Trophoblast cell (in vitro differentiated cells and primary cell): ENCODE measurements around the gene CFL1.

ENCODE experiments used
- DNase-seq, 2 donors: peaks; one replicate each; pipeline ENCODE4 v3.0.0-alpha.2; 2016
- H2AFZ ChIP-seq: 2 replicates; pipeline ENCODE4 v1.6.1; 2013; ENCODE audit warnings: low read length, moderate library complexity, mild to moderate bottlenecking; ENCODE audit not compliant: insufficient read depth, poor library complexity
- H2AK5ac ChIP-seq: 2 replicates; pipeline ENCODE4 v1.6.1; 2013; ENCODE audit warnings: mild to moderate bottlenecking, low read length
- H2BK120ac ChIP-seq: 2 replicates; pipeline ENCODE4 v1.6.1; 2013; ENCODE audit warnings: low read length, mild to moderate bottlenecking, moderate library complexity; ENCODE audit not compliant: insufficient read depth, poor library complexity
- H2BK12ac ChIP-seq: 2 replicates; pipeline ENCODE4 v1.6.1; 2013; ENCODE audit warnings: mild to moderate bottlenecking, low read length, moderate library complexity
- H2BK5ac ChIP-seq: 2 replicates; pipeline ENCODE4 v1.6.1; 2013; ENCODE audit warnings: low read length, low read depth, moderate library complexity, mild to moderate bottlenecking; ENCODE audit not compliant: poor library complexity
- H3K14ac ChIP-seq: 2 replicates; pipeline ENCODE4 v1.6.1; 2013; ENCODE audit warnings: mild to moderate bottlenecking, low read length
- H3K18ac ChIP-seq: 2 replicates; pipeline ENCODE4 v1.6.1; 2013; ENCODE audit warnings: mild to moderate bottlenecking, low read length
- H3K23ac ChIP-seq: 2 replicates; pipeline ENCODE4 v1.6.1; 2013; ENCODE audit warnings: low read length
- H3K27ac ChIP-seq: 2 replicates; pipeline ENCODE4 v1.5.1; 2013; ENCODE audit warnings: low read depth, mild to moderate bottlenecking, inconsistent platforms, low read length, moderate library complexity
- H3K27me3 ChIP-seq: 2 replicates; pipeline ENCODE4 v1.6.1; 2013; ENCODE audit warnings: inconsistent platforms, mild to moderate bottlenecking, low read length, moderate library complexity; ENCODE audit not compliant: insufficient read depth
- H3K36me3 ChIP-seq, 2 experiments: 1 replicate in 1 of 2; 2 replicates in 1 of 2; pipeline ENCODE4 v1.6.1; 2013; ENCODE audit warnings: low read length in 2 of 2, mild to moderate bottlenecking in 2 of 2, moderate library complexity in 1 of 2; ENCODE audit not compliant: insufficient read depth in 2 of 2, control insufficient read depth in 1 of 2
- H3K4ac ChIP-seq: 2 replicates; pipeline ENCODE4 v1.6.1; 2013; ENCODE audit warnings: low read depth, mild to moderate bottlenecking, low read length, moderate library complexity
- H3K4me1 ChIP-seq, 2 experiments: 1 replicate in 1 of 2; 2 replicates in 1 of 2; pipeline ENCODE4 v1.6.1; 2013; ENCODE audit warnings: low read length in 2 of 2, mild to moderate bottlenecking in 2 of 2, moderate library complexity in 1 of 2; ENCODE audit not compliant: insufficient read depth in 2 of 2, control insufficient read depth in 1 of 2
- H3K4me2 ChIP-seq: 2 replicates; pipeline ENCODE4 v1.6.1; 2013; ENCODE audit warnings: inconsistent platforms, mild to moderate bottlenecking, low read length, moderate library complexity
- H3K4me3 ChIP-seq: 2 replicates; pipeline ENCODE4 v1.5.1; 2013; ENCODE audit warnings: mild to moderate bottlenecking, low read depth, low read length, inconsistent platforms
- H3K79me1 ChIP-seq: one replicate; pipeline ENCODE4 v1.6.1; 2013; ENCODE audit warnings: low read length
- H3K79me2 ChIP-seq: 2 replicates; pipeline ENCODE4 v1.6.1; 2013; ENCODE audit warnings: low read length, mild to moderate bottlenecking; ENCODE audit not compliant: control insufficient read depth, insufficient read depth, poor library complexity
- H3K9ac ChIP-seq: 2 replicates; pipeline ENCODE4 v1.6.1; 2013; ENCODE audit warnings: mild to moderate bottlenecking, low read length
- H3K9me3 ChIP-seq: 2 replicates; pipeline ENCODE4 v1.6.1; 2013; ENCODE audit warnings: low read depth, mild to moderate bottlenecking, control low read depth, inconsistent platforms, low read length; ENCODE audit not compliant: insufficient read depth
- H4K12ac ChIP-seq: 2 replicates; pipeline ENCODE4 v1.6.1; 2013; ENCODE audit warnings: low read depth, mild to moderate bottlenecking, low read length, moderate library complexity
- H4K8ac ChIP-seq: 2 replicates; pipeline ENCODE4 v1.6.1; 2013; ENCODE audit warnings: low read depth, mild to moderate bottlenecking, low read length, moderate library complexity
- H4K91ac ChIP-seq: one replicate; pipeline ENCODE4 v1.6.1; 2013; ENCODE audit warnings: low read depth, mild to moderate bottlenecking, low read length, moderate library complexity
- WGBS: extraction: QIAGEN DNeasy Blood & Tissue Kit; methylation state at CpG from one replicate; pipeline ENCODE4 v1.1.7; 2013; ENCODE audit warnings: missing lambda C conversion rate; ENCODE audit not compliant: insufficient read length, insufficient coverage; ENCODE audit errors: extremely low coverage; 5-methylcytosine and 5-hydroxymethylcytosine counted together

The CFL1 gene

GRCh38 chr11:65855927-65856363, 2.0 kb downstream of the CFL1 start:
- no peak overlapping the region for H4K12ac ChIP-seq
- DNase-seq, result no peak
- peaks cover 55 to 58% of the 10 kb centered on the region in 2 experiments for H3K36me3 ChIP-seq
- H3K9ac ChIP-seq, result peak overlapping the region; percentile 98
- H3K4me1 ChIP-seq, result peaks cover 11 to 13% of the 10 kb centered on the region in 2 experiments
- H4K91ac ChIP-seq, result no peak overlapping the region
- H2AFZ ChIP-seq, result no peak overlapping the region
- H3K4me2 ChIP-seq, result peak overlapping the region; percentile 91
- no peak overlapping the region for H2BK120ac ChIP-seq
- no peak overlapping the region for H3K23ac ChIP-seq
- peaks cover 32% of the 10 kb centered on the region for H3K79me2 ChIP-seq
- H3K27me3 ChIP-seq, result no peaks in the 10 kb centered on the region
- no peak overlapping the region for H3K14ac ChIP-seq
- H2AK5ac ChIP-seq, result no peak overlapping the region
- no peak overlapping the region for H3K18ac ChIP-seq
- H3K27ac ChIP-seq, result no peak overlapping the region
- peaks cover 29% of the 10 kb centered on the region for H3K79me1 ChIP-seq
- H4K8ac ChIP-seq, result no peak overlapping the region
- H3K9me3 ChIP-seq, result peaks cover 7% of the 10 kb centered on the region
- no peak overlapping the region for H2BK12ac ChIP-seq
- H3K4me3 ChIP-seq, result no peak overlapping the region
- H3K4ac ChIP-seq, result peak overlapping the region; percentile 98
- no peak overlapping the region for H2BK5ac ChIP-seq
- WGBS, result no CpG with 5 or more reads among the region's 15 CpGs

- H2BK5ac ChIP-seq, result no peak overlapping the region
- peaks cover 7% of the 10 kb centered on the region for H3K9me3 ChIP-seq
- peaks cover 11 to 13% of the 10 kb centered on the region in 2 experiments for H3K4me1 ChIP-seq
- H4K91ac ChIP-seq, result no peak overlapping the region
- H3K18ac ChIP-seq, result no peak overlapping the region
- H3K4me3 ChIP-seq, result no peak overlapping the region
- H3K9ac ChIP-seq, result no peak overlapping the region
- no CpG with 5 or more reads among the region's 15 CpGs for WGBS
- H3K27me3 ChIP-seq, result no peaks in the 10 kb centered on the region
- H2BK120ac ChIP-seq, result no peak overlapping the region
- H3K36me3 ChIP-seq, result peaks cover 55 to 59% of the 10 kb centered on the region in 2 experiments
- no peak overlapping the region for H3K23ac ChIP-seq
- H3K79me2 ChIP-seq, result peaks cover 25% of the 10 kb centered on the region
- H3K14ac ChIP-seq, result no peak overlapping the region
- no peak overlapping the region for H3K27ac ChIP-seq
- H4K8ac ChIP-seq, result no peak overlapping the region
- H3K79me1 ChIP-seq, result peaks cover 23% of the 10 kb centered on the region
- no peak overlapping the region for H4K12ac ChIP-seq
- no peak overlapping the region for H3K4ac ChIP-seq
- no peak for DNase-seq
- H2BK12ac ChIP-seq, result no peak overlapping the region
- peak overlapping the region; percentile 91 for H3K4me2 ChIP-seq
- no peak overlapping the region for H2AFZ ChIP-seq
- H2AK5ac ChIP-seq, result no peak overlapping the region
These were observed 2.8 kb downstream of the CFL1 start for GRCh38 chr11:65854852-65855837.

- Histone ChIP-seq H4K8ac (no peak overlapping the region), H3K79me1 (peaks cover 17% of the 10 kb centered on the region), H3K14ac (no peak overlapping the region), H3K4me2 (no peak overlapping the region), H2AK5ac (no peak overlapping the region), H2BK120ac (no peak overlapping the region), H3K23ac (no peak overlapping the region), H3K4me1 (peaks cover 6 to 8% of the 10 kb centered on the region in 2 experiments), H3K4me3 (no peak overlapping the region), H3K27ac (no peak overlapping the region), H2BK5ac (no peak overlapping the region), H3K18ac (no peak overlapping the region), H4K12ac (no peak overlapping the region), H2AFZ (no peak overlapping the region), H3K36me3 (peaks cover 55 to 59% of the 10 kb centered on the region in 2 experiments), H3K9ac (no peak overlapping the region), H2BK12ac (no peak overlapping the region), H3K4ac (no peak overlapping the region), H3K9me3 (peaks cover 7% of the 10 kb centered on the region), H3K27me3 (no peaks in the 10 kb centered on the region), H3K79me2 (peaks cover 21% of the 10 kb centered on the region), H4K91ac (no peak overlapping the region)
- WGBS, result no CpG with 5 or more reads among the region's 4 CpGs
- DNase-seq, result no peak
These were observed 3.8 kb downstream of the CFL1 start for GRCh38 chr11:65854161-65854592.

- no peak overlapping the region for H2AK5ac ChIP-seq
- H3K79me2 ChIP-seq, result peaks cover 21% of the 10 kb centered on the region
- no peaks in the 10 kb centered on the region for H3K27me3 ChIP-seq
- no peak overlapping the region for H3K4ac ChIP-seq
- H4K91ac ChIP-seq, result no peak overlapping the region
- H3K9ac ChIP-seq, result no peak overlapping the region
- H3K27ac ChIP-seq, result no peak overlapping the region
- no peak overlapping the region for H3K14ac ChIP-seq
- H2BK120ac ChIP-seq, result no peak overlapping the region
- H3K18ac ChIP-seq, result no peak overlapping the region
- no peak overlapping the region for H3K23ac ChIP-seq
- peaks cover 6 to 8% of the 10 kb centered on the region in 2 experiments for H3K4me1 ChIP-seq
- WGBS, result no CpG with 5 or more reads among the region's 6 CpGs
- no peak overlapping the region for H3K4me3 ChIP-seq
- H2BK5ac ChIP-seq, result no peak overlapping the region
- no peak for DNase-seq
- no peak overlapping the region for H2BK12ac ChIP-seq
- H4K8ac ChIP-seq, result no peak overlapping the region
- no peak overlapping the region for H2AFZ ChIP-seq
- peaks cover 55 to 59% of the 10 kb centered on the region in 2 experiments for H3K36me3 ChIP-seq
- no peak overlapping the region for H3K4me2 ChIP-seq
- peaks cover 12% of the 10 kb centered on the region for H3K79me1 ChIP-seq
- peaks cover 7% of the 10 kb centered on the region for H3K9me3 ChIP-seq
- no peak overlapping the region for H4K12ac ChIP-seq
These were observed 4.6 kb downstream of the CFL1 start for GRCh38 chr11:65853246-65853979.
